ENCODE measurements around the gene GPATCH2. TPM values are rescaled to one million over a fixed set of nuclear protein-coding genes. Genes with fewer than 3 reads are reported as not detected.

The GPATCH2 gene
- total RNA-seq, 4 donors from 2014 or later, result 14.1 to 15.5 (median 15.3) TPM

GRCh38 chr1:217495249-217495648 lies 135.6 kb downstream of the GPATCH2 start:
- TF ChIP-seq CTCF (IDR thresholded peaks at IDR 0.05; ENCODE audit: low read depth), result no peak

- no peak for TF ChIP-seq CTCF (IDR thresholded peaks at IDR 0.05; ENCODE audit: low read depth)
These were observed 136.1 kb downstream of the GPATCH2 start for GRCh38 chr1:217494767-217495166.

- TF ChIP-seq CTCF (IDR thresholded peaks at IDR 0.05; ENCODE audit: low read depth), result no peak
These were observed 137.6 kb downstream of the GPATCH2 start for GRCh38 chr1:217493290-217493689.

GRCh38 chr1:217484871-217485270 lies 146.0 kb downstream of the GPATCH2 start:
- TF ChIP-seq CTCF (IDR thresholded peaks at IDR 0.05; ENCODE audit: low read depth), result no peak

- TF ChIP-seq CTCF (IDR thresholded peaks at IDR 0.05; ENCODE audit: low read depth), result no peak
These were observed 148.4 kb downstream of the GPATCH2 start for GRCh38 chr1:217482356-217483102.

- no peak for TF ChIP-seq CTCF (IDR thresholded peaks at IDR 0.05; ENCODE audit: low read depth)
These were observed 152.4 kb downstream of the GPATCH2 start for GRCh38 chr1:217478450-217478849.

- no peak for TF ChIP-seq CTCF (IDR thresholded peaks at IDR 0.05; ENCODE audit: low read depth)
These were observed 158.0 kb downstream of the GPATCH2 start for GRCh38 chr1:217472915-217473314.

Data from subcutaneous adipose tissue (tissue), 4 donors.